Measurements from ENCODE around the gene SIGLEC10.

DNA sequence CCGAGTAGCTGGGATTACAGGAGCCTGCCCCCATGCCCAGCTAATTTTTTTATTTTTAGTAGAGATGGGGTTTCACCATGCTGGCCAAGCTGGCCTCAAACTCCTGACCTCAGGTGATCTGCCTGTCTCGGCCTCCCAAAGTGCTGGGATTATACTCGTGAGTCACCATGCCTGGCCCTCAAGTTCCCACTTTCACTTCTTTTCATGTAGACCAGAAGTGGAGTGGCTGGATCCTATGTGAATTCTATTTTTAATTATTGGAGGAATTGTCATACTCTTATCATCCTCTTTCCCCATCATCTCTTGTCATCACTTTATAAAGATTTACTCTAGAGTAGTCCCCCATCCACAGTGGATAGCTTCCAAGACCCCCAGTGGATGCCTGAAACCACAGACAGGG lies 12.8 kb upstream of the SIGLEC10 start:
- TF ChIP-seq, protein P1, sequence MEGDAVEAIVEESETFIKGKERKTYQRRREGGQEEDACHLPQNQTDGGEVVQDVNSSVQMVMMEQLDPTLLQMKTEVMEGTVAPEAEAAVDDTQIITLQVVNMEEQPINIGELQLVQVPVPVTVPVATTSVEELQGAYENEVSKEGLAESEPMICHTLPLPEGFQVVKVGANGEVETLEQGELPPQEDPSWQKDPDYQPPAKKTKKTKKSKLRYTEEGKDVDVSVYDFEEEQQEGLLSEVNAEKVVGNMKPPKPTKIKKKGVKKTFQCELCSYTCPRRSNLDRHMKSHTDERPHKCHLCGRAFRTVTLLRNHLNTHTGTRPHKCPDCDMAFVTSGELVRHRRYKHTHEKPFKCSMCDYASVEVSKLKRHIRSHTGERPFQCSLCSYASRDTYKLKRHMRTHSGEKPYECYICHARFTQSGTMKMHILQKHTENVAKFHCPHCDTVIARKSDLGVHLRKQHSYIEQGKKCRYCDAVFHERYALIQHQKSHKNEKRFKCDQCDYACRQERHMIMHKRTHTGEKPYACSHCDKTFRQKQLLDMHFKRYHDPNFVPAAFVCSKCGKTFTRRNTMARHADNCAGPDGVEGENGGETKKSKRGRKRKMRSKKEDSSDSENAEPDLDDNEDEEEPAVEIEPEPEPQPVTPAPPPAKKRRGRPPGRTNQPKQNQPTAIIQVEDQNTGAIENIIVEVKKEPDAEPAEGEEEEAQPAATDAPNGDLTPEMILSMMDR (IDR thresholded peaks at IDR 0.05): no peak
- TF ChIP-seq EP300 (IDR thresholded peaks at IDR 0.05): no peak
